Measurements from ENCODE around the gene ARHGAP45.
"Not testable (repeated sequence)": the region's sequence is repeated elsewhere in the genome, so short reads cannot be mapped to it uniquely, and the experiment has no call there.

Gene ARHGAP45, protein sequence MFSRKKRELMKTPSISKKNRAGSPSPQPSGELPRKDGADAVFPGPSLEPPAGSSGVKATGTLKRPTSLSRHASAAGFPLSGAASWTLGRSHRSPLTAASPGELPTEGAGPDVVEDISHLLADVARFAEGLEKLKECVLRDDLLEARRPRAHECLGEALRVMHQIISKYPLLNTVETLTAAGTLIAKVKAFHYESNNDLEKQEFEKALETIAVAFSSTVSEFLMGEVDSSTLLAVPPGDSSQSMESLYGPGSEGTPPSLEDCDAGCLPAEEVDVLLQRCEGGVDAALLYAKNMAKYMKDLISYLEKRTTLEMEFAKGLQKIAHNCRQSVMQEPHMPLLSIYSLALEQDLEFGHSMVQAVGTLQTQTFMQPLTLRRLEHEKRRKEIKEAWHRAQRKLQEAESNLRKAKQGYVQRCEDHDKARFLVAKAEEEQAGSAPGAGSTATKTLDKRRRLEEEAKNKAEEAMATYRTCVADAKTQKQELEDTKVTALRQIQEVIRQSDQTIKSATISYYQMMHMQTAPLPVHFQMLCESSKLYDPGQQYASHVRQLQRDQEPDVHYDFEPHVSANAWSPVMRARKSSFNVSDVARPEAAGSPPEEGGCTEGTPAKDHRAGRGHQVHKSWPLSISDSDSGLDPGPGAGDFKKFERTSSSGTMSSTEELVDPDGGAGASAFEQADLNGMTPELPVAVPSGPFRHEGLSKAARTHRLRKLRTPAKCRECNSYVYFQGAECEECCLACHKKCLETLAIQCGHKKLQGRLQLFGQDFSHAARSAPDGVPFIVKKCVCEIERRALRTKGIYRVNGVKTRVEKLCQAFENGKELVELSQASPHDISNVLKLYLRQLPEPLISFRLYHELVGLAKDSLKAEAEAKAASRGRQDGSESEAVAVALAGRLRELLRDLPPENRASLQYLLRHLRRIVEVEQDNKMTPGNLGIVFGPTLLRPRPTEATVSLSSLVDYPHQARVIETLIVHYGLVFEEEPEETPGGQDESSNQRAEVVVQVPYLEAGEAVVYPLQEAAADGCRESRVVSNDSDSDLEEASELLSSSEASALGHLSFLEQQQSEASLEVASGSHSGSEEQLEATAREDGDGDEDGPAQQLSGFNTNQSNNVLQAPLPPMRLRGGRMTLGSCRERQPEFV

DNA sequence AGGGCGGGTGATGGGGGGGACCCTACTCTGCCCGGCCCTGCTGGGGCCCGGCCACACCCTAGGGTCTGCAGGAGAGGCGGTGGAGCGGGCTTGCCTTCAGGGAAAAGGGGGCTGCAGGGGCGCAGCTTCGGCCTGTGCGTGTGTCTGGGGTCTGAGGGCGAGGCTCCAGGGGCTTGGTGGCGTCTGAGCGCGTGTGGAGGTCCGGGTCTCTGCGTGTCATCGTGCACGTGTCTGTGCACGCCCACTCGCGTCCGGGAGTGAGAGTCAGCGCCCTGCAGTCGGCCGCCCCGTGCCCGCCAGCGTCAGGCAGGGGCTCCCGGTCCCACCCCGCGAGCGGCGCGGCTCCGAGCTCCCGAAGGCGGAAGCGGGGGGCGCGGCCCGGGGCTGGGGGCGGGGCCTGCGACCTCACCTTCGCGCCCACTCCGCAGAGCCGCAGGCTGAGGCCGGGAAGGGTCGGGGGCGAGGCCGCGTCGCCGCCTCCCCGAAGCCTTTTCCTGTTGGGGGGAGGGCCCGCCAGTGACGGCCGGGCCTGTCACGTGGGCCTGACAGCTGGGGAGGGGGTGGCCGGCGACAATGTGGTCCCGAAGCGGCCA, at the start of gene ARHGAP45:
TSS of gene ARHGAP45 (plus strand) at position 420 of the 593 bp plus-strand sequence. CDS start 239 bp downstream, outside the sequence.
- peak; percentile 89 for DNase-seq

DNA sequence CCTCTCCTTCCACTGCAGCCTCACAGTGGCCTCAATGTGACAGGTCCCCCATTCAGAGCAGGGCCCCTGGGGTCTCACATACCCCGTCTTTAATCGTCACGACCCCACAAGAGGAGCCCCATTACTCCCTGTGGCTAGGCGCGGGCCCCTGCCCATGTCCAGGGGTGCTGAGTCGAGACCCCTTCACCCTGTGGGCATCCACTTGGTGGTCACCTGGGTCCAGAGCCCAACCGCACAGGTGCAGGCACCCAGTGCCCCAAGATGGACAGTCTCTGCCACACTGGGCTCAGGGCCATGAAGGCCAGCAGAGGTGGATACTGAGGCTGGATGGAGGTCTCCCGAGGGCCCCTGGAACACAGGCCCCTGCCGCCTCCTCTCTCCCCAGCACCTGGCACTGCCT, 49.1 kb upstream of the ARHGAP45 start:
- no peak for DNase-seq

DNA sequence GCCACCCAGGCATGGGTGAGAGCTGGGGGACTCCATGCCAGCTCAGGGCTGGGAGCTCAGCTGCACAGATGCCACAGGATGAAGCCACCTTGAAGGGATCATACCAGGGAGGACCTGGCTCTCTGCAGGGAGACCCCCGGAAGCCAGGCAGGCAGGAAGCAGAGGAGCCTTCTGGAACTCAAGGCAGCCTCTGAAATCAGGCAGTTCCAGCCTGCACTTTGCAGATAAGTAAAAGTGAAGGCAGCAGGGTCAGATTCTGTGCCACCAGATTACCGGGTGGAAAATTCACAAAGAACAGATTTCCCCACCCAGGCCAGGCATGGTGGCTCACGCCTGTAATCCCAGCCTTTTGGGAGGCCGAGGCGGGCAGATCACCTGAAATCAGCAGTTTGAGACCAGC, 48.6 kb upstream of the ARHGAP45 start:
- no peak for DNase-seq

DNA sequence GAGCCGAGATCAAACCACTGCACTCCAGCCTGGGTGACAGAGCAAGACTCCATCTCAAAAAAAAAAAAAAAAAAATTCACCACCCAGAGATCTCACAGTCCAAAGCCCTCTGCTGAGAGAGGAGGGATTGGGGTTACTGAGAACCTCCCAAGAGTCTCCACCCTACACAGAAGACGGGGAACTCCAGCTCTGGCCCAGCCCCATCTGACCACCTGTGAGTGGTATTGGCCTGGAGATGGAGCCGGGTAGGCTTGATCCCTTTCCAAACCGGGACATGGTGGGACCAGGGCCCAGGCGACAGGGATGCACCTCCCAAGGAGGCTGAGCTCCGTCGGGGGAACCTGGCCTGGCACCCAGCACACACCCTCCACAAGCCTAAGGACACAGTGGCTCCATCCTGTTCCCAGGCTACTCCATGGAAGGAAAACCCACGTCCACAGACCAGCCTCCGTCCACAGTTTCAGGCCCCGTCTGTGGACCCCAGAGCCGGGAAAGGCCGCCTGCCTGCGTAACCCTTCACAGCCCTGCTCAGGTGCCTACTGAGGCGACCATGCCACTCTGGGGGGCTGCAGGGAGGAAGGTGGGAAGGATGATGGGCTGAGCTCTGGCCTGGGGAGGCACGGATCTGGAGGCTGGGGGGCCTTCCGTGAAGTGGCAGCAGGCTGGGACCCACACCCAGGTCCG, 47.9 kb upstream of the ARHGAP45 start:
- no peak for DNase-seq

DNA sequence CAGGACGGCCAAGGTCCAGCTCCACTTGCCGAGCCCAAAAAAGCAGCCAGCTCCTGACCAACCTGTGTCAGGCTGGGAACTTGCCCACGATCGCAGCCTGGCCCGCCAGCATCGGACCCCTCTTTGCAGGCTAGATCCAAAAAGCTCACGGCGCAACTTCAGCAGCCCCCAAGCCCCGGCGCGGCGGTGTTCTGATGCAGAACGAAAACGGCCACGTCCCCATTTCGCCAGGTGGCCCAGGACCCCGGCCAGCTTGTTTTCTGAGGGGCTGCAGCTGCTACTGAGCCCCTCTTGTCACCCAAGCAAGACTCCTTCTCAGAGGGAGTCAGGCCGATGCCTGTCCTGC, 47.4 kb upstream of the ARHGAP45 start:
- no peak for DNase-seq

DNA sequence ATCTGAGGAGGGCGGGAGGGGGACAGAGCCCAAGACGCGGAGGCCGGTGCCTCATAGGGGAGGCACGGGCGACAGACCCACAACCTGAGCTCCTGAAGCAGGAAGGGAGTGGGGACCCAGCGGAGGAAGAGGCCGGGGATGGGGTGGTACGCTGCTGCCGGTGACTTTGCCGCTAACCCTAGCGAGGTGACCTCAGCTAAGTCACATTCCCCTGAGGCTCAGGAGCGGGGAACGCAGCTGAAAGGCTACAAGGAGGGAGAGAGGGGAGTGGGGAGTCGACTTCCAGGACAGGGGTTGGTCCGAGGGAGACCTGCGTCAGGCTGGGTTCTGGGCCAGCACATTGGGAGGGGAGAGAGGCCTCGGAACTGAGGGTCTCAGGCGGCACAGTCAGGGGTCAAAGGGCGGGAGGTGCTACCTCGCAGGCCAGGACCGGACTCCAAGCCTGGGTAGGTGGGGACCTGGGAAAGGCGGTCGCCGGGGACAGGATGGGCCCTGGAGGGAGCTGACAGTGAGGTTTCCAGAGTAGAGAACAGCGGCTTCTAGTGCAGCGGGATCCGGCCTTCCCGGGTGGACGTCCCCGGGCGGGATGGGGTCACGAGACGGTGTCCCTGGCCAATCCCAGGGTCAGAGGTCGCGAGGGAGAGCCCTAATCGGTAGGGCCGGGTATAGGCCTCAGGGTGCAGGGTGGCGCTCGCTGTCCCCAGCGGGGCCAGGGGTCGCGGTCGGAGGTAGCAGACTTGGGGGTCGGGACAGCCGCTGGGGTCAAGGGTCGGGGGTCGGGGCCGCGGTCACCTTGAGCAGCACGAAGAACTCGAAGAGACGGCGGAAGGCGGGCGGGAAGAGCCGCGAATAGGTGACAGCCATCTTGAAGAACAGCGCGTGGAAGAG, 46.7 kb upstream of the ARHGAP45 start:
- DNase-seq = no peak

DNA sequence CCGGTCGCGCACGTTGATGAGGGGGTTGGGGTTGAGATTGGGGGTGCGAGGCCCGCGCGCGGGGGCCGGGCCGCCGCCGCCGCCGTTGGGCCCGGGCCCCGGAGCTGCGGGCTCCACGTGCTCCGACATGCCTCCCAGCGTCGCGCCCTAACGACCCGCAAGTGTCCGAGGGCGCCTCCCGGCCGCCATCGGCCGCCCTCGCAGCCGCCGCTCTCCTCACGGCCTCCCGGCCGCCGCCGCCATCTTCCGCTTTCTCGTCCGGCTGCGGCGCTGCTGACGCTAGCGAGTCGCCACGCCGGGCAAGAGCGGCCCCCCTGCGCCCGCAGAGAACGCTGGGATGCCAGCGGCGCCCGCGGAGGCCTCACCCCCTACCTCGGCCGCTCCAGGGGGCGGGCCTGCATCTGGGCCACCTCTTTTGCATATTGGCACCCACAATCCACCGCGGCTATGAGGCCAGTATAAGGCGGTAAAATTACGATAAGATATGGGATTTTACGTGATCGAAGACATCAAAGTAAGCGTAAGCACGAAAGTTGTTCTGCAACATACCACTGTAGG, 46.0 kb upstream of the ARHGAP45 start, which contains the start of gene TMEM259:
TSS of gene TMEM259 (minus strand) at position 256 of the 558 bp plus-strand sequence. CDS start at position 129, 127 bp downstream.
- DNase-seq = peak; percentile 98

DNA sequence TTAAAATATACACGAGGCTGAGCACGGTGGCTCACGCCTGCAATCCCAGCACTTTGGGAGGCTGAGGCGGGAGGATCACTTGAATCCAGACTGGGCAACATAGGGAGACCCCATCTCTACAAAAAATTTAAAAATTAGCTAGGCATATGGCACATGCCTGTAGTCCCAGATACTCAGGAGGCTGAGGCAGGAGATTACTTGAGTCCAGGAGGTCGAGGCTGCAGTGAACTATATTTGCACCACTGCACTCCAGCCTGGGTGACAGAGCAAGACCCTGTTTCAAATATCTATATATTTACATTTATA, 43.1 kb upstream of the ARHGAP45 start:
- DNase-seq = not testable (repeated sequence)

DNA sequence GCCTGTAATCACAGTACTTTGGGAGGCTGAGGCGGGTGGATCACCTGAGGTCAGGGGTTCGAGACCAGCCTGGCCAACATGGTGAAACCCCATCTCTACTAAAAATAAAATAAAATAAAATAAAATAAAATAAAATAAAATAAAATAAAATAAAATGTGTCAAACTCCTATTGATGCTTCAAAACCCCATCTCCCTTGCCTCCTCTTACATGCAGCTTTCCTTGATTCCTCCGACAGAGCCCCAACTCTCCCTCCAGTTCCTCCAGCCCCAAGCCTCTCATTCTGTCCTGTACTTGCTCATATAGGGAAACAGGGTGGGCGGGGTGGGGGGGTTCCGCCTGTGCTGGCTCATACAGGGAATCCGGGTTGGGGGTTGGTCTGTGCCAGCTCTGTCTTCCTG, 41.9 kb upstream of the ARHGAP45 start:
- DNase-seq = not testable (repeated sequence)

DNA sequence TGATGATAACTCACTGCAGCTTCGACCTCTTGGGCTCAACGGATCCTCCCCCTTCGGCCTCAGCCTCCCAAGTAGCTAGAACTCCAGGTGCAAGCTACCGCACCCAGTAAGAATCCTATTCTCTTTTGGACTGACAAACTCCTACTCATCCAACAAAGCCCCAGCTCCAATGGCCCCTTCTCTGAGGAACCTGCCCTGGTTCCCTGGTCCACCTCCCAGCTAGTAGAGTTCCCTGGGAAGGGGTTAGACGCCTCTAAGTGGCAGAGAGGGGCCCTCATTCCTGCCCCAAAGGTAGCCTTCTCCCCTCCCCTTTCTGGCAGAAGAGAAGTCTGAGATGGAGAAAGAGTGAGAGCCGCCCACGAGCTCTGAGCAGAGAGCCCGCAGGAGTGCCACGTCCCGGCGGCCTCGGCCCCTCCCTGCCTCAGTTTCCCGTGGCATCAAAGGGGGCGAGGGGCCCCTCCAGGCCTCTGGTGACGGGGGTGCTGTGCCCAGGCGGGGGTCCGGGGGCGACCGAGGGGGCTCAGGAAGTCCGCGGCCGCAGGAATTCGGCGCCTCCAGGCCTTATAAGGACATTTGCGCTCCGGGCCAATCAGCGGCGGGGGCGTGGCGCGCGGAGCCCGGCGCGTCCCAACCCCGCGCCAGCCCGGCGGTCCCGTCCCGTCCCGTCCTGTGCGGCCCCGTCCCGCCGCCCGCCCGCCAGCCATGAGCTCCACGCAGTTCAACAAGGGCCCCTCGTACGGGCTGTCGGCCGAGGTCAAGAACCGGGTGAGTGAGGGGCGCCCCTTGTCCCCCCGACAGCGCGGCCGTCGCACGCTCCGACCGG, 40.8 kb upstream of the ARHGAP45 start, which contains the start of gene CNN2:
TSS of gene CNN2 (plus strand) at position 649 of the 823 bp plus-strand sequence. CDS start at position 703, 54 bp downstream.
- DNase-seq = peak; percentile 67

DNA sequence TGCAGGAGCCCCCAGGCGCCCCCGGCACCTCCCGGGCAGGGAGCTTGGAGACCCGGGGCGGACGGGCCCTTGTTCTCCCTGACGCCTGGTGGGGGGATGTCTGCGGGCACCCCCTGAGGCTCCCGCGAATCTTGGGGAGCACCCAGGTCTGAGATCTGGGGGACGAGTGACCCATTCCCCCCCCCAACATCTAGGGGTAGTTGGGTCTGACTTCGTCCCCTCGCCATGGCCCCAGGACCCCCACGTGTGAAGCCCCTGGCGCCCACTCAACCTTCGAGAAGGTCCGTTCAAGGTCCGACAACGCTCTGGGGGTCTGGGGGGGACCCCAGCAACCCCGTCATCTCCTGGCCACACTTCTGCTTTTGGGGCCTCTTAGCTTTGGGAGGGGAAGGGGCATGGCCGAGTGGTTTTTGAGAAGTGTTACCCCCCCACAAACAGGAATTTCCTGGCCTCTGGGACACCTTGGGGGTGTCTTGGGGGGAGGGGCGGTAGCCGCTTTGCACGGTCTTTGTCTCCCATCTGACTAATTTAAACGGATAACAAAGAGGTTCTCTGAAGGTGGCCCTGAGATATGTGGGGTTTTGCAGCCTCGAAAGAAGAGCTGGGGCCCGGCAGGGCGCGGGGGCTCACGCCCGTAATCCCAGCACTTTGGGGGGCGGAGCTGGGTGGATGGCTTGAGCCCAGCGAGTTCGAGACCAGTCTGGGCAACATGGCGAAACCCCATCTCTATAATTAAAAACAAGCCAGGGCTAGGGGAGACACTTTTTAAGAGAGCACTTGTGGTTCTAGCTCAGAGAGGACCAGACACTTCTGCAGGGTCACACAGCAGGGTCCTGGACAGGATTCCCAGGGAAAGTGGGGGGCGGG, 40.0 kb upstream of the ARHGAP45 start:
- peak; percentile 43 for DNase-seq

DNA sequence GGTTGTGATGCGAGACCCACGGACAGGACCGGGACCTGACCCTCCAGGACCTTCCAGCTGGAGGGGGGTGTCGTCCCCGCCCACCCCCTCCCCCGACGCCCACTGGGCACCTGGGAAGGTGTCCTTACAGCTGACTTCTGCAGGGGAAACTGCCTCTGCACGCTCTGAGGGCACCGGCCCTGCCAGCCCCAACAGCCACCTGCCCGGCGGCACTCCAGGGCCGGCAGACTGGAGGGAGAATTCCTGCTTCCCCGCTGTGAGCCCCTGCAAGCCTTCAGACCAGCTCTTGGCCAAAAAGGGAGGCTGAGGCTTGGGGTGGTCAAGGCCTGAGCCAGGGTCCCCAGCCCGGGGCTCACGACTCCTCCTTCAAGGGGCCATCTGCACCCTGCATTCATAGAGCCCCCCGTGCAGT, 39.3 kb upstream of the ARHGAP45 start:
- no peak for DNase-seq

DNA sequence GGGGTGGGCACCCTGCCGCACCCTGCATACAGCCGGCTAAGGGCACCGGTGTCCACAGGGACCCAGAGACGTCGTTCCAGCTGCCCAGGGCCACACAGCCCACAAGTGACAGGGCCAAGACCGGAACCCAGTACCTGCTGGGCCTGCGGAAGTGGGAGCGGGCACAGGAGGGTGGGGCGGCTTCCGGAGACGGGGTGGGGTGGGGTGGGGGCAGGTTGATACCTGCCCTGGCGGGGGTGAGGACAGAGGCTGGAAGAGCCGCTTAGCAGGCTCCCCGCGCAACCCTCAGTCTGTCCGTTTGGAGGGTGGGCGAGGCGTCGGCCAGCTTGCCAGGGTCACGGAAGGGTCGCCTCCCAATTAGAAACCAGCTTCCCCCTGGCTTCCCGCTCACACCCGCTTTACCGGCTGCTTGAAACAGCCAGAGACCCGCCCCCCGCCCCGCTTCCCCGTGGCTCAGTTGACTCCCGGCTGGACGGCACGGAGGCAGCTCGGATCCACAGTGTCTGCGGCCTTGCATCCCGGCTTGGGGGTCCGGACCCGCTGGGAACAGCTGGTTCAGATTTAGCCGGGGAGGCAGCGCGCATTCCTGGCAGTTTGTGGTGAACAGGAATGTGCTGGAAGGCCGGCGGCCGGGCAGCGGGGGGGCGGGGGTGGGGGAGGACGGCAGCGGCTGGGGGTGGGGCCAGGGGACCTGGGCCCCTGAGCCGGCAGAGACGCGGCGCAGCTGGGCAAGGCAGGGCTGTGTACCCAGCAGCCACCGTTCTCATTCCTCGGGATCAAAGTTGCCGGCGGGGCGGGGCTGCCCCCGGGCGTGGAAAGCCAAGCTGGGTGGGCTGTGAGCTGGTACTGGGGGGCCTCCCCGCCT, 38.7 kb upstream of the ARHGAP45 start:
- DNase-seq = peak; percentile 74

DNA sequence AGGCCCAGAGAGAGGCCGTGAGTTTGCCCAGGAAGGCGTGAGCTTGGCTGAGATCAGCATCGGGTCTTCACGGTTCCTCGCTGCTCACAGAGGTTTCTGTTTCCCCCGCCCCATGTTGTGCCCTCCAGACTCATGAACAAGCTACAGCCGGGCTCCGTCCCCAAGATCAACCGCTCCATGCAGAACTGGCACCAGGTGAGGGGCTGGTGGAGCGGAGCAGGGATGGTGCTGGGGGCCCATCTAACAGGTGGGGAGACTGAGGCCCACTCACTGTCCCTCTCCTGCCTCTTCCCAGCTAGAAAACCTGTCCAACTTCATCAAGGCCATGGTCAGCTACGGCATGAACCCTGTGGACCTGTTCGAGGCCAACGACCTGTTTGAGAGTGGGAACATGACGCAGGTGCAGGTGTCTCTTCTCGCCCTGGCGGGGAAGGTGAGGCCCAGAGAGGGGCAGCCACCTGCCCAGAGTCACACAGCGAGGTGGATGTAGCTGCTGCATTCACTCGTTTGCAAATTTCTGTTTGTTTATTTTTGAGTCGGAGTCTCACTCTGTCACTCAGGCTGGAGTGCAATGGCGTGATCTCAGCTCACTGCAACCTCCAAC, 34.6 kb upstream of the ARHGAP45 start:
- DNase-seq = no peak

DNA sequence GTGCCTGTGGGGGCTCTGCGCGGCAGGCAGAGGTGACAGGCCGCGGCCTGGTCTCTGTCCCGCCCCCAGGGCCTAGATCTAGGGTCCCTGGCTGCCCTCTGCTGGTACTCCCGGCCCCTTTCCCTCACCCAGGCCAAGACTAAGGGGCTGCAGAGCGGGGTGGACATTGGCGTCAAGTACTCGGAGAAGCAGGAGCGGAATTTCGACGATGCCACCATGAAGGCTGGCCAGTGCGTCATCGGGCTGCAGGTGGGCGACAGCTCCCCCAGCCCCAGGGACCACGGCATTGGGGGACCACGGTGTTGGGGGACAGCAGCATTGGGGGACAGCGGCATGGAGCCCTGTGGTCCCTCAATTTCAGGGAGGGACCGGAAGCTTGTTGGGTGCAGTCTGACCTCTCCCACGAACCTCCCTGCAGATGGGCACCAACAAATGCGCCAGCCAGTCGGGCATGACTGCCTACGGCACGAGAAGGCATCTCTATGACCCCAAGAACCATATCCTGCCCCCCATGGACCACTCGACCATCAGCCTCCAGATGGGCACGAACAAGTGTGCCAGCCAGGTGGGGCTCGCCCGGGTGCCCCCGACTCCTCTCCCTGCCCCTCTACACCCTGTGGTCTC, 30.9 kb upstream of the ARHGAP45 start:
- DNase-seq = peak; percentile 39

DNA sequence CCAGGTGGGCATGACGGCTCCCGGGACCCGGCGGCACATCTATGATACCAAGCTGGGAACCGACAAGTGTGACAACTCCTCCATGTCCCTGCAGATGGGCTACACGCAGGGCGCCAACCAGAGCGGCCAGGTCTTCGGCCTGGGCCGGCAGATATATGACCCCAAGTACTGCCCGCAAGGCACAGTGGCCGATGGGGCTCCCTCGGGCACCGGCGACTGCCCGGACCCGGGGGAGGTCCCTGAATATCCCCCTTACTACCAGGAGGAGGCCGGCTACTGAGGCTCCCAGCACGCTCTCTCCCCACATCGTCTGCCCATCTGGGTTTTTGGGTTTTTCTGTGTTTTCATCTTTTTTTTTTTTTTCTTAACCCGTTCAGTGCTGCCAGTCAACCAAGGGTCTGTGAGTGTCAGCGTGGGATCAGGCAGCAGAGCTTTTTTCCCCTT, 29.3 kb upstream of the ARHGAP45 start:
- DNase-seq = peak; percentile 30
